ENCODE data around the gene XYLT1.

Gene XYLT1

GRCh38 chr16:17116595-17117322 lies 354.0 kb downstream of the XYLT1 start:
- Histone ChIP-seq H3K27ac (ENCODE audit: low read depth, low read length) (no peak overlapping the region), H4K8ac (ENCODE audit: low read depth, low read length) (no peak overlapping the region), H2BK120ac (ENCODE audit: low read depth, low read length) (no peak overlapping the region), H3K36me3 (ENCODE audit: control insufficient read depth, insufficient read depth, low read length) (no peaks in the 10 kb centered on the region), H3K4ac (ENCODE audit: low read depth, low read length) (no peak overlapping the region), H3K27me3 (ENCODE audit: insufficient read depth, low read length, poor library complexity) (no peaks in the 10 kb centered on the region), H3K23ac (ENCODE audit: low read length) (no peak overlapping the region), H3K9ac (ENCODE audit: low read length) (no peak overlapping the region), H3K79me2 (ENCODE audit: control insufficient read depth, insufficient read depth, low read length) (no peaks in the 10 kb centered on the region), H3K4me3 (ENCODE audit: low read length) (no peak overlapping the region), H3K18ac (ENCODE audit: low read length) (no peak overlapping the region), H3K79me1 (ENCODE audit: low read length) (no peaks in the 10 kb centered on the region), H2BK15ac (replicated peaks; ENCODE audit: low read depth) (no peak overlapping the region), H2AK5ac (ENCODE audit: low read length) (no peak overlapping the region), H4K5ac (ENCODE audit: low read length) (no peak overlapping the region), H3K4me1 (ENCODE audit: control insufficient read depth, low read depth, low read length) (no peaks in the 10 kb centered on the region), H3K56ac (ENCODE audit: low read length) (no peak overlapping the region), H2BK5ac (ENCODE audit: low read length) (no peak overlapping the region), H3K4me2 (ENCODE audit: low read length) (no peak overlapping the region)
- WGBS (ENCODE audit: extremely low coverage, insufficient coverage, low lambda C conversion rate), result no CpG with 5 or more reads among the region's 4 CpGs
- no peak for DNase-seq

- Histone ChIP-seq H2BK15ac (replicated peaks; ENCODE audit: low read depth) (no peak overlapping the region), H2BK120ac (ENCODE audit: low read depth, low read length) (no peak overlapping the region), H4K5ac (ENCODE audit: low read length) (no peak overlapping the region), H3K4ac (ENCODE audit: low read depth, low read length) (no peak overlapping the region), H2AK5ac (ENCODE audit: low read length) (no peak overlapping the region), H4K8ac (ENCODE audit: low read depth, low read length) (no peak overlapping the region), H3K79me2 (ENCODE audit: control insufficient read depth, insufficient read depth, low read length) (no peaks in the 10 kb centered on the region), H3K56ac (ENCODE audit: low read length) (no peak overlapping the region), H3K23ac (ENCODE audit: low read length) (no peak overlapping the region), H3K36me3 (ENCODE audit: control insufficient read depth, insufficient read depth, low read length) (no peaks in the 10 kb centered on the region), H3K9ac (ENCODE audit: low read length) (no peak overlapping the region), H3K27ac (ENCODE audit: low read depth, low read length) (no peak overlapping the region), H3K4me3 (ENCODE audit: low read length) (no peak overlapping the region), H3K4me1 (ENCODE audit: control insufficient read depth, low read depth, low read length) (no peaks in the 10 kb centered on the region), H2BK5ac (ENCODE audit: low read length) (no peak overlapping the region), H3K4me2 (ENCODE audit: low read length) (no peak overlapping the region), H3K27me3 (ENCODE audit: insufficient read depth, low read length, poor library complexity) (no peaks in the 10 kb centered on the region), H3K18ac (ENCODE audit: low read length) (no peak overlapping the region), H3K79me1 (ENCODE audit: low read length) (no peaks in the 10 kb centered on the region)
- DNase-seq, result no peak
These were observed 361.3 kb downstream of the XYLT1 start for GRCh38 chr16:17109413-17109812.

GRCh38 chr16:17108596-17108995 lies 362.2 kb downstream of the XYLT1 start:
- H2BK5ac ChIP-seq (ENCODE audit: low read length), result no peak overlapping the region
- no peak overlapping the region for H2BK15ac ChIP-seq (replicated peaks; ENCODE audit: low read depth)
- H3K4me1 ChIP-seq (ENCODE audit: control insufficient read depth, low read depth, low read length), result no peaks in the 10 kb centered on the region
- no peak overlapping the region for H3K4me3 ChIP-seq (ENCODE audit: low read length)
- no peaks in the 10 kb centered on the region for H3K27me3 ChIP-seq (ENCODE audit: insufficient read depth, low read length, poor library complexity)
- no peaks in the 10 kb centered on the region for H3K36me3 ChIP-seq (ENCODE audit: control insufficient read depth, insufficient read depth, low read length)
- H4K8ac ChIP-seq (ENCODE audit: low read depth, low read length), result no peak overlapping the region
- H3K79me2 ChIP-seq (ENCODE audit: control insufficient read depth, insufficient read depth, low read length), result no peaks in the 10 kb centered on the region
- WGBS (ENCODE audit: extremely low coverage, insufficient coverage, low lambda C conversion rate), result no CpG with 5 or more reads among the region's 17 CpGs
- no peaks in the 10 kb centered on the region for H3K79me1 ChIP-seq (ENCODE audit: low read length)
- H3K4me2 ChIP-seq (ENCODE audit: low read length), result no peak overlapping the region
- H2BK120ac ChIP-seq (ENCODE audit: low read depth, low read length), result no peak overlapping the region
- no peak overlapping the region for H2AK5ac ChIP-seq (ENCODE audit: low read length)
- H4K5ac ChIP-seq (ENCODE audit: low read length), result no peak overlapping the region
- no peak overlapping the region for H3K27ac ChIP-seq (ENCODE audit: low read depth, low read length)
- no peak overlapping the region for H3K23ac ChIP-seq (ENCODE audit: low read length)
- H3K18ac ChIP-seq (ENCODE audit: low read length), result no peak overlapping the region
- no peak overlapping the region for H3K9ac ChIP-seq (ENCODE audit: low read length)
- no peak overlapping the region for H3K56ac ChIP-seq (ENCODE audit: low read length)
- DNase-seq, result no peak
- H3K4ac ChIP-seq (ENCODE audit: low read depth, low read length), result no peak overlapping the region

- Histone ChIP-seq H3K56ac (ENCODE audit: low read length) (no peak overlapping the region), H3K79me1 (ENCODE audit: low read length) (no peaks in the 10 kb centered on the region), H3K4me1 (ENCODE audit: control insufficient read depth, low read depth, low read length) (no peaks in the 10 kb centered on the region), H4K8ac (ENCODE audit: low read depth, low read length) (no peak overlapping the region), H2BK15ac (replicated peaks; ENCODE audit: low read depth) (no peak overlapping the region), H3K4me2 (ENCODE audit: low read length) (no peak overlapping the region), H2BK5ac (ENCODE audit: low read length) (no peak overlapping the region), H2BK120ac (ENCODE audit: low read depth, low read length) (no peak overlapping the region), H3K79me2 (ENCODE audit: control insufficient read depth, insufficient read depth, low read length) (no peaks in the 10 kb centered on the region), H3K4me3 (ENCODE audit: low read length) (no peak overlapping the region), H4K5ac (ENCODE audit: low read length) (no peak overlapping the region), H2AK5ac (ENCODE audit: low read length) (no peak overlapping the region), H3K36me3 (ENCODE audit: control insufficient read depth, insufficient read depth, low read length) (no peaks in the 10 kb centered on the region), H3K9ac (ENCODE audit: low read length) (no peak overlapping the region), H3K27me3 (ENCODE audit: insufficient read depth, low read length, poor library complexity) (no peaks in the 10 kb centered on the region), H3K18ac (ENCODE audit: low read length) (no peak overlapping the region), H3K4ac (ENCODE audit: low read depth, low read length) (no peak overlapping the region), H3K23ac (ENCODE audit: low read length) (no peak overlapping the region), H3K27ac (ENCODE audit: low read depth, low read length) (no peak overlapping the region)
- DNase-seq, result no peak
- no CpG with 5 or more reads among the region's 8 CpGs for WGBS (ENCODE audit: extremely low coverage, insufficient coverage, low lambda C conversion rate)
These were observed 363.3 kb downstream of the XYLT1 start for GRCh38 chr16:17107450-17107849.

- Histone ChIP-seq H3K79me2 (ENCODE audit: control insufficient read depth, insufficient read depth, low read length) (no peaks in the 10 kb centered on the region), H3K56ac (ENCODE audit: low read length) (no peak overlapping the region), H3K4me2 (ENCODE audit: low read length) (no peak overlapping the region), H4K5ac (ENCODE audit: low read length) (no peak overlapping the region), H3K9ac (ENCODE audit: low read length) (no peak overlapping the region), H3K79me1 (ENCODE audit: low read length) (no peaks in the 10 kb centered on the region), H2BK5ac (ENCODE audit: low read length) (no peak overlapping the region), H3K4me1 (ENCODE audit: control insufficient read depth, low read depth, low read length) (no peaks in the 10 kb centered on the region), H4K8ac (ENCODE audit: low read depth, low read length) (no peak overlapping the region), H3K23ac (ENCODE audit: low read length) (no peak overlapping the region), H3K4me3 (ENCODE audit: low read length) (no peak overlapping the region), H2BK15ac (replicated peaks; ENCODE audit: low read depth) (no peak overlapping the region), H3K27me3 (ENCODE audit: insufficient read depth, low read length, poor library complexity) (no peaks in the 10 kb centered on the region), H2AK5ac (ENCODE audit: low read length) (no peak overlapping the region), H2BK120ac (ENCODE audit: low read depth, low read length) (no peak overlapping the region), H3K4ac (ENCODE audit: low read depth, low read length) (no peak overlapping the region), H3K18ac (ENCODE audit: low read length) (no peak overlapping the region), H3K27ac (ENCODE audit: low read depth, low read length) (no peak overlapping the region), H3K36me3 (ENCODE audit: control insufficient read depth, insufficient read depth, low read length) (no peaks in the 10 kb centered on the region)
- WGBS (ENCODE audit: extremely low coverage, insufficient coverage, low lambda C conversion rate), result no CpG with 5 or more reads among the region's 14 CpGs
- DNase-seq, result peak; percentile 69
These were observed 364.4 kb downstream of the XYLT1 start for GRCh38 chr16:17106243-17106791.
